GM12878 (cell line): Measurements from ENCODE around the gene SNX8.

Experiments
- ESRRA ChIP-seq: IDR thresholded peaks from 2 replicates; pipeline ENCODE4 v1.6.1; 2012; ENCODE audit warnings: mild to moderate bottlenecking, low read length, improper control_type of control experiment
- POLR2AphosphoS5 ChIP-seq: IDR thresholded peaks from 2 replicates; pipeline ENCODE4 v1.6.1; 2011; ENCODE audit warnings: mild to moderate bottlenecking, low read length, inconsistent platforms

DNA sequence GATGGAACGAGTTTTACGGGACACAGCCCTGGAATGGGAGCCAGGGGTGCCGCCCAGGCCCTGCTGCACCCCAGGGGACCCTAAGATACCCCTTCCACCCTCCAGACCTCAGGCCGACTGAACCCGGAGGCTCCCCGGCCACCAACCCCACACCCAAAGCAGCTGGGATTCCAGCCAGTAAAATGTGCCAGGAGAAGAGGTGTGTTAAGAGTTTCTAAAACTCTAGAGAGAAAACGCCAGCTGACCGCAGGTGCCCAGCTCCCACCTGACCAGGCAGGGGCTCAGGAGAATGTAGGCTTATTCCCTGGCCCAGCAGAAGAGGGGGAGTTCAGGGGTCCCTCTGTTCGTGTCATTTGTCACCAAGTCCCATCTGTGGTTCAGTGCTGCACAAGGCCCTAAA is 54.8 kb downstream of the SNX8 start:
- TF ChIP-seq POLR2AphosphoS5, result no peak
- no peak for TF ChIP-seq ESRRA
